Mucosa of stomach (tissue), 1 donor: Measurements from ENCODE around the gene AGTR1.
"Not testable (repeated sequence)": the region's sequence is repeated elsewhere in the genome, so short reads cannot be mapped to it uniquely, and the experiment has no call there.

Source experiments
- H3K27me3 ChIP-seq: one replicate; pipeline ENCODE4 v1.7.0; 2013; ENCODE audit warnings: mild to moderate bottlenecking, low read length; ENCODE audit not compliant: control insufficient read depth, insufficient read depth
- H3K36me3 ChIP-seq: one replicate; pipeline ENCODE4 v1.7.0; 2013; ENCODE audit warnings: low read length; ENCODE audit not compliant: control insufficient read depth, insufficient read depth
- H3K4me1 ChIP-seq: one replicate; pipeline ENCODE4 v1.7.0; 2013; ENCODE audit warnings: mild to moderate bottlenecking, low read length; ENCODE audit not compliant: control insufficient read depth, insufficient read depth
- H3K4me3 ChIP-seq: one replicate; pipeline ENCODE4 v1.7.0; 2013; ENCODE audit warnings: low read length
- H3K9ac ChIP-seq: one replicate; pipeline ENCODE4 v1.7.0; 2013; ENCODE audit warnings: mild to moderate bottlenecking, low read length, moderate library complexity
- H3K9me3 ChIP-seq: one replicate; pipeline ENCODE4 v1.7.0; 2013; ENCODE audit warnings: mild to moderate bottlenecking, low read length, moderate library complexity; ENCODE audit not compliant: control insufficient read depth
- donor health status: Pancreatic carcinoma.

Gene AGTR1

DNA sequence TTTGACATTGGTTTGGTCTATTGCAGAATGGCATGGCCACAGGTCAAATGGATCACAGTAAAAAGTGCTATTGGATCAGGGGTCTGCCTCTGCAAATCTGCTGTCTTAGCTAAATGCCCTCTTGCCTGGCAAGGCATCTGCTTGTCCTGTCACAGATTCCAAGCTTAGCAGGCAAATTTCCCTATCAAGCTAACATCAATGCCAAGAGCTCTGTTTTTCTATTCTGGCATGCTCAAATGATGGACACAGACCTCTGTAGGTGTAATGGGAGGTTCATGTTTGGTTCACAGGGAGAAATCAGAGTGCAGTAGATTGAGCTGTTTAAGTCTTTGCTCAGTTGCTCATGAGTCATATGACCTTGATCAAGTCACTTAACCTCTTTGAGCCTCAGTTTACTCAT, 75.1 kb downstream of the AGTR1 start:
- no peak overlapping the region for H3K9ac ChIP-seq
- H3K36me3 ChIP-seq = no peaks in the 10 kb centered on the region
- H3K4me1 ChIP-seq = no peaks in the 10 kb centered on the region
- no peaks in the 10 kb centered on the region for H3K9me3 ChIP-seq
- H3K4me3 ChIP-seq = no peak overlapping the region
- no peaks in the 10 kb centered on the region for H3K27me3 ChIP-seq

DNA sequence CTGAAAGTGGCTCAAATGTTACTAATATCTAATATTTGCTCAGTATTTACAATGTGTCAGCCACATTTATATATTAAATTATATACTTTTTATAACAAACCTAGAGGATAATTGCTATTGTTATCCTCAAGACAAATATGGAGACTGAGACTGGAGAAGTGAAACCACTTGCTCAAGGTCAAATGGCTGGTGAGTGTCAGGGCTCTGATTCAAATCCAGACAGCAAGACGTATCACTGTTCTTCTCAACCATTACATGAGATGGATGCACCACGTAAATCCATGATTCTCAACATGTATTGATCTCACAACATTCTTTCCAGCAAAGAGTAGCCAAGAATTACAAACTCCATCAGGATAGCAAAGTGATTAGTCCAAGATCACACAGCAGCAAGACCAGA, 76.1 kb downstream of the AGTR1 start:
- H3K4me3 ChIP-seq = no peak overlapping the region
- H3K27me3 ChIP-seq = no peaks in the 10 kb centered on the region
- no peak overlapping the region for H3K9ac ChIP-seq
- H3K36me3 ChIP-seq = no peaks in the 10 kb centered on the region
- H3K9me3 ChIP-seq = no peaks in the 10 kb centered on the region
- H3K4me1 ChIP-seq = no peaks in the 10 kb centered on the region

DNA sequence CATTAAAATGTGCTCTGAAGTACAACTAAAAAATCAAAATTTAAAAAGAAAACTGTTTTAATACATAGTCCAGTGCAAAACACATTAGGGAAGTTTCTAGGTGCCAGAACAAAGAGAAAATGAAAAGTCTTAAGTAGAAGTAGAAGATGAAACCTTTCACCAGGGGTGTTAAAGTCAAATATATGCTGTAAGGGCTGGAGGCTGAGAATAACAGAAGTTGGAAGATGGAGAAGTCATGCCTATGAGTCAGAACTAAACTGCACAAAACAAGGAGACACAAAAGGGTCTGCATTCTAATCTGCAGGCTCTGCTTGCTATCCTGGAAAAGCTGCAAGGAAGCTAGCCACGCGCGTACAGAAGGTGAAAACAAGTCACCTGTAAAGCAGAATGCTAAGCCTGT, 81.2 kb downstream of the AGTR1 start:
- Histone ChIP-seq H3K9me3 (no peaks in the 10 kb centered on the region), H3K4me3 (no peak overlapping the region), H3K36me3 (no peaks in the 10 kb centered on the region), H3K4me1 (no peaks in the 10 kb centered on the region), H3K27me3 (no peaks in the 10 kb centered on the region), H3K9ac (no peak overlapping the region)

DNA sequence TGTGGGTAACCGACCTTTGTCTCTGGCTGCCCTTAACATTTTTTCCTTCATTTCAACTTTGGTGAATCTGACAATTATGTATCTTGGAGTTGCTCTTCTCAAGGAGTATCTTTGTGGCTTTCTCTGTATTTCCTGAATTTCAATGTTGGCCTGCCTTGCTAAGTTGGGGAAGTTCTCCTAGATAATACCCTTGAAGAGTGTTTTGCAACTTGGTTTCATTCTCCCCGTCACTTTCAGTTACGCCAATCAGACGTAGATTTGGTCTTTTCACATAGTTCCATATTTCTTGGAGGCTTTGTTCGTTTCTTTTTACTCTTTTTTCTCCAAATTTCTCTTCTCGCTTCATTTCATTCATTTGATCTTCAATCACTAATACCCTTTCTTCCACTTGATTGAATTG, 87.3 kb downstream of the AGTR1 start:
- H3K27me3 ChIP-seq, H3K36me3 ChIP-seq, H3K9me3 ChIP-seq, H3K4me1 ChIP-seq, H3K9ac ChIP-seq, H3K4me3 ChIP-seq: not testable (repeated sequence)

DNA sequence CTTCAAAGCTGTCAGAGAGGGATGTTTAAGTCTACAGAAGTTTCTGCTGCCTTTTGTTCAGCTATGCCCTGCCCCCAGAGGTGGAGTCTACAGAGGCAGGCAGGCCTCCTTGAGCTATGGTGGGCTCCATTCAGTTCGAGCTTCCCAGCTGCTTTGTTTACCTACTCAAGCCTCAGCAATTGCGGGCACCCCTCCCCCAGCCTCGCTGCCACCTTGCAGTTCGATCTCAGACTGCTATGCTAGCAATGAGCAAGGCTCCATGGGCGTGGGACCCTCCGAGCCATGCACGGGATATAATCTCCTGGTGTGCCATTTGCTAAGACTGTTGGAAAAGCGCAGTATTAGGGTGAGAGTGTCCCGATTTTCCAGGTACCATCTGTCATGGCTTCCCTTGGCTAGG, 88.5 kb downstream of the AGTR1 start:
- not testable (repeated sequence) for H3K4me3 ChIP-seq, H3K27me3 ChIP-seq, H3K9ac ChIP-seq, H3K36me3 ChIP-seq, H3K9me3 ChIP-seq, H3K4me1 ChIP-seq

DNA sequence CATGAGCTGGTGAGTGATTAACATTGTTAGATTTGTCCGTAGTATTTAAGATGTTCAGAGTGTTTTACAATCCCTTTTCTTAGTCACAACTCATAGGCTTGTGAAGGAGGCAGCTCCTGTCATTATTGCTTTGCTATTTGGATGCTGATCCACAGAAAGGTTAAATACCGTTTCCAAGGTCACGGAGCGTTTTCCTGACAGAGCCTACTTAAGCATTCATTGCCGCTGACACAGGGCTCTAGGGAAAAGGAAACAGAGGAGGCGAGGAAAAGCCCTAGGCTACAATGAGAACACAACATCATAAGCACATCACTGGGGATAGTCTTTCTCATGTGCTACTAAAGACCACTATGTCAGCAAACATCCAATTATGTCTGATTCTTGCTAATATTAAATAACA, 91.4 kb downstream of the AGTR1 start:
- Histone ChIP-seq H3K9ac (no peak overlapping the region), H3K4me3 (no peak overlapping the region), H3K36me3 (no peaks in the 10 kb centered on the region), H3K9me3 (no peaks in the 10 kb centered on the region), H3K4me1 (no peaks in the 10 kb centered on the region), H3K27me3 (no peaks in the 10 kb centered on the region)

DNA sequence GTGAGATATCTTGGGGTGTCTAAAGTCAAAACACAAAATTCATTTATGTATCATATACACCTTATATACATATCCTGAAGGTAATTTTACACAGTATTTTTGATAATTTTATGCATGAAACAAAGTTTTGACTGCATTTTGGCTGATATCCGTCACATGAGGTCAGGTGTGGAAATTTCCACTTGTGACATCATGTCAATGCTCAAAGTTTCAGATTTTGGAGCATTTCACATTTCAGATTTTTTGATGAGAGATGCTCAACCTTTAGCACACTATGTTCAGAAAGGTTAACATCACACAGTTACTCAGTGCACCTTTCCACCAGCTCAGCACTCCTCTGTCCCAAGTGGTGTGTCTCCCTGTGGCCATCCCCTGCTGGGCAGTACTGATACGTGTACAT, 92.2 kb downstream of the AGTR1 start:
- no peaks in the 10 kb centered on the region for H3K4me1 ChIP-seq
- no peak overlapping the region for H3K9ac ChIP-seq
- no peak overlapping the region for H3K4me3 ChIP-seq
- H3K36me3 ChIP-seq = no peaks in the 10 kb centered on the region
- no peaks in the 10 kb centered on the region for H3K27me3 ChIP-seq
- H3K9me3 ChIP-seq = no peaks in the 10 kb centered on the region

DNA sequence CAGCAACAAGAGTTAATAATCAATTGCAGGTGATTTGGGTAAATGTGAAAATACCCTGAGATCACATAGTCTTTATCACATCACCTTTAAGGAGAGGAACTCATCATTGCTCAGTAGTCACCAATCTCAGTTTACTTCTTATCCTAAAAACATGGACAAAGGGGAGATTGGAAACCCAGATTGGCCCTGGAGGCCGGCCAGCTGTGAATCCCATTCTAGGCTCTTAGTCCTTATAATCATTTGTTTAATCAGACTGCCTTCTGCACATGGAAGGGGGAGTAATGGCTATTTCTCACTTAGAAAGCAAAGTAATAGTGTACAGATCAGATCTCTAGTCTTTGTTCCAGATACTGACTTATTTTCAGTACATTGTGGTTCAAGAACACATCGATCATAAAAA, 92.7 kb downstream of the AGTR1 start:
- H3K4me3 ChIP-seq = no peak overlapping the region
- no peaks in the 10 kb centered on the region for H3K9me3 ChIP-seq
- H3K9ac ChIP-seq = no peak overlapping the region
- H3K4me1 ChIP-seq = no peaks in the 10 kb centered on the region
- no peaks in the 10 kb centered on the region for H3K36me3 ChIP-seq
- H3K27me3 ChIP-seq = no peaks in the 10 kb centered on the region

DNA sequence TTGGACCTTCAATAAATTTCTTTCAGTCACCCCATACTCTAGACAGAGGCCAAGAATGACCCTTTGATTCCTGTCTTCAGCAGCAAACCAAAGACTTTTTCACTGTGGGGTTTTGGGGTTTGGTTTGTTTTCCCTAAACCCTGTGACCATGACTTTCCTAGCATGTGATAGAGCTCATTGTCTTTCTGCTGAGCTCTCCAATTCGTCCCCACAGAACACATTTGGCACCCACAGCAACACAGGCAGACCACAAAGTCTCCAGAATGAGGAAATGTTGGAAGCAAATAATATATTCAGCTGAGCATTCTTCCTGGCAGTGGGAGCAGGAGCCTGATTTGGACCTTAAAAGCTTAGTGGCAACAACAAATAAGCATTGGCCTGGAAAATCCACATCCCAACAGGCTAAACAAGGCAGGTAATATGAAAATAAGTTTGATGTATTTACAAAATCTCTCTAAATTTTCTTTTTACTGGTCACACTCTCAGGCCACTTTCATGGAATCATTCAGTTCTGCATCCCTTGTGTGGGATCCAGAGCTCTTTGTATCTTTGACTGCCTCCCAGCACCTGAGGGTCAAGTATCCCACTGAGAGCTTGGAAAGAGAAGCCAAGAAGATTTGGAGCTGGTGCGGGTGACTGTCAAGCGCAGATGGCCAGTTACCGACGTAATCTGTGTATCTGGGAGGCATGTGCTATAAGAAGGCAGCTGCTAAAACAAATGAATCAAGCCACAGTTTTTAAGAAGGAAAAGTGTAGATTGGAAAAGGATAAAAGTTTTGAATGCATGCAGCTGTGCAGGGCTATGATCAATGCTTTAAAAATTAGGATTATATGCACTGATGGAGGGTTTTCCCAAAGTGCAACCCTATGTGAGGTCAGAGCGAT, 93.4 kb downstream of the AGTR1 start:
- no peak overlapping the region for H3K4me3 ChIP-seq
- H3K9me3 ChIP-seq = no peaks in the 10 kb centered on the region
- no peaks in the 10 kb centered on the region for H3K4me1 ChIP-seq
- no peaks in the 10 kb centered on the region for H3K27me3 ChIP-seq
- H3K36me3 ChIP-seq = no peaks in the 10 kb centered on the region
- H3K9ac ChIP-seq = no peak overlapping the region

DNA sequence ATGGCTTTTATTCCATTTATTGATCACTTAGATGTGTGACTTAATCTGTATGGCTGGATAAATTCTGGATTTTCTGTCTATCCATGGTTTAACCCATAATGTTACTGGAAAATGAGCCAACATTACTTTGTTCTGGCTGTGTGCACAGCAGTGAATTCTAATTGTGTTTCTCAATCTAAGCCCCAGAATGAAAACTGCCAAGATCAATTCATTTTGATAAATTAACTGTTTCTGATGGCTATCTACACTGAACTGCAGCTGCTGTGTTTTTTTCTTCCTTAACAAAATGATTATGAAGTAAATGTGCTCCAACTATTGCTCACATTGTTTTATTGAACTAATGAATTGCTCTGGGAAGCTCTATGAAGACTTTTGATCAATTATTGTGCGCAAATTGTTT, 94.2 kb downstream of the AGTR1 start:
- H3K4me3 ChIP-seq = no peak overlapping the region
- no peaks in the 10 kb centered on the region for H3K36me3 ChIP-seq
- H3K27me3 ChIP-seq = no peaks in the 10 kb centered on the region
- no peaks in the 10 kb centered on the region for H3K9me3 ChIP-seq
- no peak overlapping the region for H3K9ac ChIP-seq
- no peaks in the 10 kb centered on the region for H3K4me1 ChIP-seq

DNA sequence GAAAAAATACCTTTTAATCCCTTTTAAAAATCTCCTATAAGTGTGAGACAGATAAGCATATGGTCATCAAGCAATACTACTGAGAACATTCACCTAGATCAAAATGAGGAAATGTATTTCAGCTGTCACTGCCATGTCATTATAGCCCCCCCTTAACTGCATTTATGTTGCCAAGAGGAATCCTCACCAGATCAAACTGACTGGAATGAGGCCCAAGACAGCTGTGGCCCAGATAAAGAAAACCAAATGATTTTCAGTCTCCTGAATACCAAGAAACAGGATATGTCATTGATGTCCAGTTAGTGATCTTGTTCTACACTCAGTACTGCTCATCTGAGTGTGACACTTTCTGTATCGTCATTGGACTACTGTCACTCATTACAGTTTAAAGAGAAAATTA, 94.8 kb downstream of the AGTR1 start:
- Histone ChIP-seq H3K4me3 (no peak overlapping the region), H3K4me1 (no peaks in the 10 kb centered on the region), H3K9ac (no peak overlapping the region), H3K27me3 (no peaks in the 10 kb centered on the region), H3K36me3 (no peaks in the 10 kb centered on the region), H3K9me3 (no peaks in the 10 kb centered on the region)
